HG02852 (cell line): Measurements from ENCODE around the gene EHF.
"Not testable (repeated sequence)": the region's sequence is repeated elsewhere in the genome, so short reads cannot be mapped to it uniquely, and the experiment has no call there.

Experiments
- ATAC-seq: cut with Tn5 transposase; IDR thresholded peaks from one replicate; pipeline ENCODE4 v1.9.1; 2021; ENCODE audit warnings: mild to moderate bottlenecking, moderate library complexity; ENCODE audit not compliant: unreplicated experiment

Gene EHF

DNA sequence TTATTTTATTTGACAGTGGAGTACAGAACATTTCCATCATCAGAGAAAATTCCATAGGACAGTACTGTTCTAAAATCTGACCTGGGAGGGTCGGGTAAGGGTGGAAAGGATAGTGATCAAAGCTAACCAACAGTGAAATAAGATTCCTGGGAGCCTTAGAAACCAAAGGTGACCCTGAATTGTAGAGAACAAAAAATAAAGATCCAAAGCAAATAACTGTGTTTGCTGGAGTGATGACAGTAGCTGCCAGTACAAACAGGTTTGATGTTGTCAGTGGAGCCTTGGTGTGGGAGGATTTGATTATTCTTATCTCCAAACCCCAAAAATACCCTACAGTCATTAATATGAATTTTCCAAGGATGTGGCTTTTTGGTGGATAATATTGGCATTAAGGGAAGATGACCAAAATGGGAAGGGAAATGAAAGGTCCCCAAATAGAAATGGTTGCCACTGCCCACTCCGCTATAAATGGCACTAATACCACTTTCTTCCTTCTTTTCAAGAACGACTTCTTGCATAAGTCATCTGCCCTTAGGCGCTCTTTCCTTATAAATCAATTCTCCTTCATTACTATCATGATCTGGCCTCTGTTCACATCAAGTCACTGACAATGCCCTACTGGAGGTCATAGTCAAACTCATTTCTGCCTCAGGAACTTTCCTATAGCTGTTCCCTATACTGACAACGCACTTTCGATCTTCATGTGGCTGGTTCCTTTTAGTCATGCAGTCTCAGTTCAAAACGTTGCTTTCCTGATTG, 44.4 kb downstream of the EHF start:
- ATAC-seq, result no peak

DNA sequence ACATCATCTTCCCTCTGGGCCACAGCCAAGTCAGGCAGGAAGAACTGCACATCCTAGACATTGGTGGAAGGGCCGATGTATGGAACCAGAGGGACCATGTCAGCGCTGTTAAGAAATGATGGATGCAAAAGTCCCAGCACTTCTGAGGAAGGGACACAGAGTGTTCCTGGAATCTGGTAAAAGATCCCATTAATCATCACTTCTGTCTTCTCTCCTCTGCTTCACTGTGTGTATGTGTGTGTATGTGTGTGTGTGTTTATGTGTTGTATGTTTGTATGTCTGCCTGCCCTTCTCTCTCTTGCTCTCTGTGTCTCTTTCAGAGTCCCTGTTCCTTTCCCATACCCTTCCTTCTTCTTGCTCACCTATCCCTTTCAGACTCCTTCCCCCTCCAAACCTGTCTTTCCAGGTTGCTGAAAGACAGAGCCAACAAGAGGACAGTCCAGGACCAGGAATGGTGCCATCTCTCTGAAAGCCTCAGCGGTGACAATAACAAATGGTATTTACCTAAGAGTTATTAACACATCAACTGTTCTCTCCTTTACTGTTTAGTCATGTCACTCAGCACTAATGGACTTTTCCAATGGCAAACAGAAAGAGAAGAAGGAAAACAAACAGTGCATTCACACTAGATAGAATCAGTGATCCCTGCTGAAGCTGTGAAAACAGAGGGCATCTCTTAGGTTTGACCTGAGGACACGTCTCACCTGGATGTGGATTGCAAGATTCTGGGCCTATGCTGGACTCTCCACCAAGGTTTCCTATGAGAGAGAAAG, 47.1 kb downstream of the EHF start:
- ATAC-seq, result no peak

DNA sequence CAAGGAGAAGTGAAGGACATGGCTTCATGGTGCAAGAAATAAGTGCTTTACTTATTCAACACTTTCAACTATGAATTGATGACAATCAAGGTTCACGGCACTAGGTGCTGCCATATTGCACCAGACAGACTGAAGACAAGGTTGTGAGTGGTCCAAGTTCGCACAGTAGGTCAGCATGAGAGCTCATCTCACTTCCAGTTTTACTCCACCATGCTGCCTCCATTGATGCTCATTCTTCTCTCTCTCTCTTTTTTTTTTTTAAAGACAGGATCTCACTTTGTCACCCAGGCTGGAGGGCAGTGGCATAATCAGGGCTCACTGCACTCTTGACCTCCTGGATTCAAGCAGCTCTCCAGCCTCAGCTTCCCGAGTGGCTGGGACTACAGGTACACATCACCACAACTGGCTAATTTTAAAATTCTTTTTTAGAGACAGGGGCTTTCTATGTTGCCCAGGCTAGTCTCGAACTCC, 47.7 kb downstream of the EHF start:
- no peak for ATAC-seq

DNA sequence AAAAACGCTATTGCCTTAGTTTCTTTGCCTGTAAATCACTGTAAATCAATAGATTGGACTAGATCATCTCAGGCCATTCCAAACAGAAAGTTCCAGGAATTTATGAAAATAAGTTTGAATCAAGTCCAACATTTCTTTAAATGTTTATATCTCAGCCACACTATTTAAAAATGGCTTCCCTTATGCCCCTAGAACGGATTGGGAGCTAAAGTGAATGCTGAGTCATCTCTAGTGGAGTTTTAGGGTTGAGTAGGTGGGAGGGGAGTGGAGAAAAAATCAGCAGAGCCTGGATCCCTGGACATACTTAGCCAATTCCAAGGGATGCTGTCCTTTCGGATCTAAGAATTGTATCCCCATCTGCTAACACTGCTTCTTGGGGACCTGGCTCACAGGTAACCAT, 48.6 kb downstream of the EHF start:
- ATAC-seq, result no peak

DNA sequence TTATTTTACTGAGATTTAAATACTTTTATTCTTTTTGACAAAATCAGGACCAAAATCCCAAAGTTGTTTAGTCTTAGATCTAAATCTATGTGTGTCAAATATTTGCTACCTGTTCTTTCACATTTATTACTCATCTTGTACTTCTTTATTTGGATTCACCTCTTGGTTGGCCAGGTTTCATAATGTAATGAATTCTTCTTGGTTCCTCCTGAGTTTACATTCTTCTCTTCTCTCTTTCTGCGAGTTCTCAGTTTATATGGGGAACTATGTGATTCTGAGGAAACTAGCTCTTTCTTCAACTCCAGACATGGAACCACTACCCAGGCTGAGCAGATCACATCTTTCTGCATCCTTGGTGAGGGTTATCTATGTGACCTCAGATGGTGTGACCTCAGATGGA, 50.2 kb downstream of the EHF start:
- no peak for ATAC-seq

DNA sequence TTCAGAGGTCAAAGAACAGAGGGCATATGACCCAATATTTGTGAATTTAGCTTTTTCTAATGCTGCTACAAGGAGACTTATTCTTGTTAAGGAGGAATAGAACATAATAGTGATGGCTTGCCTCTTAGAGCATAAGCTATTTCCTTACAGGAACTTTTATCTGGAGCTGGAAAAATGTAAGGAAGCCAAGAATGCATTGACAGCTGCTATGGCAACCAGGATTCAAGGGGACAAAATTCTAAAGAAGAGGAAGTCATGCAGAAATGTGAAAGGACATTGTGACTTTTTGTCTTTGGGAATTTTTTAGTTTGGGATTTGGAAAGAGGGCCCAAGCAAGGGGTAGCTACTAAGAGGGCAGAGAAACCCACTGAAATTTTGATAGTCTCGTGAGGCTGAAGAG, 51.1 kb downstream of the EHF start:
- no peak for ATAC-seq

DNA sequence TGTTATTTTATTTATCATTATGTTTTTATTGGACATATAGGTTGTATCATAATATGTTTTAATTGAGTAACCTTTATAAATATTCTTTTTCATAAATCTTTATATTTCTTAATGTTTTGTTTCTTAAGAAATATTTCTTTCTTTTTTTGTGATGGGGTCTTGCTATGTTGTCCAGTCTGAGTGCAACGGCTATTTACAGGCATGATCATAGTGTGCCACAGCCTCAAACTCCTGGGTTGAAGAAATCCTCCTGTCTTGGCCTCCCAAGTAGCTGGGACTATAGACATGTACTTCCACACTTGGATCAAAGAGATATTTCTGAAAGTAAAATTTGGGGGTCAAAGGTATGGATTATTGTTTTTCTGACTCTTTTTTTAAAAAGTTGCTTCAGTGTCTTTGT, 53.1 kb downstream of the EHF start:
- ATAC-seq, result no peak

DNA sequence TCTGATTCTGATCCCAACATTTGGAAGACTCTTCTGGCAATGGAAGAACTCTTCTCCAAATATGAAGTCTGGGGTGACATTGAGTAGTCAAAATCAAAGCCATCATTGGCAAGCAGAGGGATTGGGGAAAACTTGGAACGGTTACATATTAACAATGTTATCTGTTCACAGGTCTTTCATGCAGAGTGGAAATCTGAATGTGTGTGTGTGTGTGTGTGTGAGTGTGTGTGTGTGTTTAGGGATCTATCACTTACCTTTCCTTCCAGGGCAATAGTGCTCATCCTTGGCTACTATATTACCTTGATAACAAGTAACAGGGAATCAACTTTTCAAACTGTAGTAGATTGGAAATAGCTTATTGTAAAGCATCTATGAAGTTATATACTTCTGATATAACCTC, 55.3 kb downstream of the EHF start:
- ATAC-seq, result no peak

DNA sequence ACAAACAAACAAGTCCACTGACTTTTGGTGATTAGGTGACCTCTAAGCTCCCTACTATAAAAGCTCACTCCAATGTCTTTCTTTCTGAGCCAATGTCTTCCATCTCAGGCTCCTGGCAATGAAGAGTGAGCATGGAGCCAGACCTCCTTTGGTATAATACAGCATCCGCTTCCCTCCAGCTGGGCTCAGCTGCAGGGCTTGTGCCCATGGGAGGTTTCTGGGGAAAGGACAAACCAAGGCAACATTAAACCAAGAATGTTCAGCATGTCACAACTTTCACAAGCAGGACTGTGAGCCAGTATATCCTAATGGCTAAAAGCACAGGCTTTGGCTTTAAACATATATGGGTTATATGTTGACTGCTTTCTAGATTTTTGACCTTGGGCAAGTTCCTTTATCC, 58.8 kb downstream of the EHF start:
- ATAC-seq, result no peak

DNA sequence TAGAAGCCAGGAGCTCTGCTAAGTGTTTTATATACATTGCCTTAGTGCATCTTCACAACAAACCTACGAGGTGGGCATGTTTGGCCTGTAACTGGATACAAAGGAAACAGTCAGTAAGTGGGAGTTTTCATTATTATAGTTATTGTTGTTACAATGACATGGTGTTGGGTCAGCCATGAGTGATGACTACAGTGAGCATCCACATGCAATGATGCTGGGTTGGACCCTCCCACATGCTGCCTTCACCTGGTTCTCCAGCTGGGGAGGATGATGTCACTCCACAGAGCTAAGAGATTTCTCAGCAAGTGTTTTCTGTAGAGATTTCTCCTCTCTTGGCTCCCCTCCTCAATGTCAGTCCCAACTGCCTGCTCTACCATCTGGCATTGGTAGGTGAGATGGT, 59.3 kb downstream of the EHF start:
- ATAC-seq, result no peak

DNA sequence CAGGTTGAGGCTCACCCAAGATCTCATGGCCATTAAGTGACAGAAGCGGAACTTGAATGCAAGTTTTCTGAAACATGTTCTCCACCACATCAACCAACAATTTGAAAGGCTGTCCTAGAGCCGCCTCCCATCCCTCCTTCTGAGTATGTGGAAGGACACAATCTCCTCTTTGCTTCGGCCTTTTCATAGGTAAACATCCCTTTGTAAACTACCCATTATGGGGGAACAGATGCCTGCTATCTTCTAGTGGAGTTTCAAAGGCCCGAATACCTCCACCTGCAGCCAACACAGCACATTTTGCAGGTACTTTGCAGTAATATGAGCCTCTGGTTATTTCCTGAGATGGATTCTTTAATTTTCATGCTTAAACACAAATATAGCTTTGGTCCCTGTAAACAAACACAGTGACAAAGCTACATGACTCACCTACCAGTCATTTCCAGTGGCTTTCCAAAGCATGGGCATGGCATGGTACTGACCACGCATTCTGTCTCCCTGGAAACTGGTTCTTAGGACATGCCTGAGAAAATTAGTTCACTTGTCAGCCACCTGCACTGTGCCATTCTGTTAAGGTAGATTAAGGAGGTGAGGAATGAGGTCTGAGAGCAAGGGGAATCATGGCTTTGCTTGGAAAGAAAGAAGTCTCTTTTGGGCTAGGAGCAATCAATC, 60.2 kb downstream of the EHF start:
- ATAC-seq, result no peak

DNA sequence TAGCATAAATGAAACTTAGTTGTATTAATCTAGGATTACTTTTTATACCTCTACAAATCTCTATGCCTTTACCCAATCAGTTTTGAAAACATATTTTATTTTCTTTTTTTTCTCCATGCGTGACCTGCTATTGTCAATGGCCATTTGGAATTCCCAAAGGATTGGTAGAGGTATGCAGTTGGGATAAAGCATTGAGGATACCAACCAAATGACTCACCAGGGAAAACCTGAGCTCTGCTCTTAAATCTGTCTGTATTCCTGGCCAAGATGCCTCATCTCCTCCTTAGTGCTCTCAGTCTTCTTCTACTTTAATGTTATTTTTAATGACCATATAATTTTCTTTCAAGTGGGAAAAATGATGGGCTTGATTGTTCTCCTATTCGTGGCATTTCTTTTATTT, 61.9 kb downstream of the EHF start:
- no peak for ATAC-seq

DNA sequence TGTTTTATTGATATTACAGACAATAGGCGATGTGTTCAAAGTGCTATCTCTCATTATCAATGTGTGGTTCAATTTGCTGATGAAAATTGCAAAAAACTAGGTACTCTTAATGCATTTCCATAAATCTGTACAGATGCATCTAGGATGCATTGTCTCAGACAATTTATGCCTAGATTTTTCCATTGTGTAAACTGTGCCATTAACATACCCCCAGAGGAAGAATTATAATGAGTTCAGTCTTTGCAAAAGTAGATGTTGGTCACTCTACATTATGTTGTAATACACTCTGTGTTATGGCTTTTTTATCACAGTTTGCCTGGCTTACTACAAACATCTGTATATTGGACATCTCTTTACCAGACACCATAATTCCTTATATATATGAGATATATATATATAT, 62.5 kb downstream of the EHF start:
- ATAC-seq, result no peak

DNA sequence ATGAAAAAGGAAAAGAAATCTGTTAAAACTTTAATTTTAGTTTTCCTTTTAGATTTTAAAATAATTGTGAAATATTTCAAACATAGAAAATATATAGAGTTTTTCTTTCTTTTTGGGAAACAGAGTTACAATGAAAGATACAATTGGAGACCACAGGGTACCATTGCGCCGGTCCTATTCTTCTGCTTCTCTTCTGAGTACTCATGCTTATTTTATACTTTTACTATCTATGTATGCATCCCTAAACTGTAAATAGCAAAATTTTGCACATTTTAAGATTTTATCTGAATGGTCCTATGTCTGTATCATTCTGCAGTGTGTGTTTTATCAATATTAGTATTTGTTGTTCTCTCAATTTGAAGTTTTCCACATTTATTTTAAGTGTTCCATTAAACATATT, 65.0 kb downstream of the EHF start:
- ATAC-seq, result no peak

DNA sequence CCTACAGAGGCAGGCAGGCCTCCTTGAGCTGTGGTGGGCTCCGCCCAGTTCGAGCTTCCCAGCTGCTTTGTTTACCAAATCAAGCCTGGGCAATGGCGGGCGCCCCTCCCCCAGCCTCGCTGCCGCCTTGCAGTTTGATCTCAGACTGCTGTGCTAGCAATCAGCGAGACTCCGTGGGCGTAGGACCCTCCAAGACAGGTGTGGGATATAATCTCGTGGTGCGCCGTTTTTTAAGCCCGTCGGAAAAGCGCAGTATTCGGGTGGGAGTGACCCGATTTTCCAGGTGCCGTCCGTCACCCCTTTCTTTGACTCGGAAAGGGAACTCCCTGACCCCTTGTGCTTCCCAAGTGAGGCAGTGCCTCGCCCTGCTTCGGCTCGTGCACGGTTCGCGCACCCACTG, 71.4 kb downstream of the EHF start:
- ATAC-seq, result not testable (repeated sequence)

DNA sequence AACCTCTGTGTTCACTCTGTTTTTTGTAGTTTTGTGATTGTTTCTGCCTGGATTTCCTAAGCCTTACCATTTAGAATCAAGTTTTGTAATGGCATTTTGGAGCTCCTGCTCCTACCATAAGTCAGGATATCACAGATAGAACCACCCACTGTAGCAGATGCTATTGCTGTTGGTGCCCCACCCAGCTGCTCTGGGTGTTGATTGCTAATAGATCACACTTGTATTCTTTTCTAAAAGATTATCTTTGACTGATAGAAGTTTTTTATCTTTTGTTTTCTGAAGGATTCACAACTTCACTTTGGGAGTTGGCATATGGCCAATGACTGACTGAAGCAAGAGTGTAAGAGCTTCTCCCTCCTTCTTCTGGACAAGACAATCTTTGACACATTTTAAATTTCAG, 76.0 kb downstream of the EHF start:
- ATAC-seq, result no peak

DNA sequence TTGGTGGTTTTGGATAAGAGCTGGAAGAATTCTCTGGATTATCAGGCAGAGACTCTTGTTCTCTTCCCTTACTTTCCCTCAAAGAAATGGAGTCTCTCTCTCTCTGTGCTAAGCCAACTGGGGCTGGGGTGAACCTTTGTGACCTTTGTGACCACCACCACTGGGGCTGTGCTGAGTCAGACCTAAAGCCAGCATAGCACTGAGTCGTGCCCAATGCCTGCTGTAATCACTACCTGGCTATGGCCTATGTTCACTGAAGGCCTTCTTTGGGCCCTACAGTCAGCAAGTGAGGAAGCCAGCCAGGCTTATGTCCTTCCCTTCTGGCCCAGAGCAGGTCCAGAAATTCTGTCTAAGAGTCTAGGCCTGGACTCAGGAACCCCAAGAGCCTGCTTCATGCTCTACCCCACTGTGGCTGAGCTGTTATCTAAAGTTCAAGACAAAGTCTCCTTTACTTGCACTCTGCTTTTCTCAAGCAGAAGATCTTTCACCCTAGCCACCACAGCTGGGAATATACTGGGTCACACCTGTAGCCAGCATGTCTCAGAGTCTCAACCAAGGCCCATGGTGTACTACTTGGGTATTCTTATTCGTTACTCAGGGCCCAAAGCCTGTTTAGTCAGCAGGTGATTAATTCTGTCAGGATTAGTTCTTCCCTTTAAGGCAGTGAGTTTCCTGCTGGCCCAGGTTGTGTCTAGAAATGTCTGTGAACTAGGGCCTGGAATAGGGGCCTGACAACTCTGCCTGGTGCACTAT, 86.0 kb downstream of the EHF start:
- ATAC-seq, result no peak

DNA sequence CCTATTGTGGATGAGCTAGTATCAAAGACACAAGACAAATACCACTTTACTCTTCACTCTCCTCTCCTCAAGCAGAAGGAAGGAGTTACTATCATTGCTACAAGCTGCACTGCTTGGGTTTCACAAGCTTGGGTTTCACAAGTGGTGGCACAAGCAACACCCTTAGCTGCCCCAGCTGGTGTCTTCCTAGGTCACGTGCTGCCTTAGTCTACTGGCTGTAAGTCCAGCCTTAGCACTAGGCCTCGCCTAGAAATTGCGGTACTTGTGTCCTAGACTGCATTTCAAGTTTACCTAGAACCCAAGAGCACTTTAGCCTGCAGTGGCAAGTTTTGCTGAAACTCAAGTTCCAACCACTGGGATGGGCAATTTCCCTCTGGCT, 86.6 kb downstream of the EHF start:
- ATAC-seq, result no peak
